Panc1 (cell line): ENCODE measurements around the gene LAP3. TPM values are rescaled to one million over a fixed set of nuclear protein-coding genes. Genes with fewer than 3 reads are reported as not detected.
"Not testable (repeated sequence)": the region's sequence is repeated elsewhere in the genome, so short reads cannot be mapped to it uniquely, and the experiment has no call there.

Experiments used
- ATAC-seq: fragments of 200-7000 bp; cut with Tn5 transposase; 2 replicates; pipeline ENCODE4 v1.9.1; 2020; ENCODE audit warnings: mild to moderate bottlenecking, moderate library complexity
- BruUV-seq: library from RNA; stranded (reverse); fragments of 400-500 nt; replicated peaks from 2 replicates; lab custom pipeline; 2021; lab: Mats Ljungman, UMichigan
- CTCF ChIA-PET: fragments of 300-600 bp; sonication (Branson Sonifier 250); formaldehyde crosslinking; loops from one replicate; lab custom pipeline; 2022; ENCODE audit warnings: antibody characterized with exemption; lab: Charles Lee
- POLR2A ChIA-PET: fragments of 300-600 bp; sonication (Branson Sonifier 250); formaldehyde crosslinking; loops from one replicate; lab custom pipeline; 2022; ENCODE audit warnings: antibody characterized with exemption; lab: Charles Lee
- DNase-seq: peaks from one replicate; pipeline ENCODE4 v3.0.0-alpha.2; 2010; ENCODE audit warnings: low read depth, low spot score
- H3K27ac ChIP-seq: 2 replicates; pipeline ENCODE4 v1.5.1; 2011; ENCODE audit warnings: mild to moderate bottlenecking, low read length, inconsistent platforms
- H3K27me3 ChIP-seq: fragments of 200-500 bp; sonication (Bioruptor generic); 2 replicates; pipeline ENCODE4 v1.6.0; 2014; ENCODE audit warnings: low read length, inconsistent platforms; ENCODE audit not compliant: control insufficient read depth, insufficient read depth
- H3K36me3 ChIP-seq: fragments of 200-500 bp; sonication (Bioruptor generic); 2 replicates; pipeline ENCODE4 v1.5.1; 2014; ENCODE audit warnings: inconsistent platforms, mild to moderate bottlenecking, low read length, moderate library complexity; ENCODE audit not compliant: control insufficient read depth, insufficient read depth
- H3K4me1 ChIP-seq: 2 replicates; pipeline ENCODE4 v1.5.1; 2011; ENCODE audit warnings: inconsistent platforms, mild to moderate bottlenecking, low read length, moderate library complexity; ENCODE audit not compliant: control insufficient read depth, insufficient read depth
- H3K4me3 ChIP-seq, 2 experiments: 2 replicates each; pipeline ENCODE4 v1.5.1; 2011 to 2012; ENCODE audit warnings: low read depth in 2 of 2, low read length in 2 of 2, mild to moderate bottlenecking in 2 of 2, inconsistent platforms in 1 of 2, moderate library complexity in 1 of 2
- H3K9me3 ChIP-seq: fragments of 200-500 bp; sonication (Bioruptor generic); 2 replicates; pipeline ENCODE4 v1.5.1; 2014; ENCODE audit warnings: low read depth, mild to moderate bottlenecking, inconsistent platforms, low read length, moderate library complexity; ENCODE audit not compliant: control insufficient read depth, insufficient read depth
- CTCF ChIP-seq: fragments of 450-650 bp; IDR thresholded peaks from 2 replicates; pipeline ENCODE4 v1.5.1; 2017; ENCODE audit warnings: mild to moderate bottlenecking
- POLR2AphosphoS5 ChIP-seq: IDR thresholded peaks from 2 replicates; pipeline ENCODE4 v1.6.1; 2012; ENCODE audit warnings: mild to moderate bottlenecking, low read depth, low read length, moderate library complexity
- REST ChIP-seq, 2 experiments: IDR thresholded peaks; 2 replicates each; pipeline ENCODE4 v1.6.1; 2011 to 2012; ENCODE audit warnings: low read depth in 2 of 2, control low read depth in 1 of 2, low read length in 1 of 2, mild to moderate bottlenecking in 1 of 2, moderate library complexity in 1 of 2; ENCODE audit not compliant: insufficient read depth in 1 of 2
- SIN3A ChIP-seq: IDR thresholded peaks from 2 replicates; pipeline ENCODE4 v1.6.1; 2012; ENCODE audit warnings: low read depth, mild to moderate bottlenecking, low read length, moderate library complexity, borderline replicate concordance; ENCODE audit not compliant: insufficient read depth
- TCF7L2 ChIP-seq: IDR thresholded peaks from 2 replicates; pipeline ENCODE4 v1.6.1; 2011; ENCODE audit warnings: mild to moderate bottlenecking, low read depth, low read length, inconsistent platforms
- in situ Hi-C: cut with HindIII; loops from 2 replicates; pipeline ENCODE4 v1.10.0; 2016; ENCODE audit warnings: low sequenced_read_pairs, low pct_unique_long_range_greater_than_20kb
- intact Hi-C: fragments of 100-400 bp; cut with micrococcal nuclease; formaldehyde crosslinking; loops from one replicate; pipeline ENCODE4 v1.10.0; 2022; ENCODE audit not compliant: unreplicated experiment
- total RNA-seq: library from RNA; stranded (reverse); gene quantifications from one replicate; pipeline ENCODE4 v1.2.1, GENCODE V29; 2021; ENCODE audit not compliant: unreplicated experiment

The LAP3 gene
- total RNA-seq, 1 experiment from 2014 or later, result 51.4 TPM

- CTCF ChIA-PET, result no interaction called here
- POLR2A ChIA-PET, result no interaction called here
- Histone ChIP-seq H3K36me3 (no peaks in the 10 kb centered on the region), H3K4me1 (no peaks in the 10 kb centered on the region), H3K4me3 (no peak overlapping the region), H3K27ac (no peak overlapping the region), H3K9me3 (no peaks in the 10 kb centered on the region), H3K27me3 (no peaks in the 10 kb centered on the region)
- BruUV-seq, result no TSS peak
- in situ Hi-C loops (no loop called here), intact Hi-C loops (no loop called here)
- TF ChIP-seq TCF7L2 (no peak), POLR2AphosphoS5 (no peak), REST (IDR thresholded peaks at IDR 0.05; ENCODE audit: insufficient read depth in 1 of 2, low read depth in 2 of 2, low read length in 1 of 2) (no peak), CTCF (no peak), SIN3A (no peak)
- ATAC-seq (no peak), DNase-seq (no peak)
These were observed 9.7 kb upstream of the LAP3 start for GRCh38 chr4:17567271-17567670.

GRCh38 chr4:17574206-17574605 lies 2.8 kb upstream of the LAP3 start:
- no peak overlapping the region for H3K4me3 ChIP-seq
- DNase-seq, result no peak
- CTCF ChIA-PET, result no interaction called here
- BruUV-seq, result no TSS peak
- POLR2A ChIA-PET, result interaction anchor here (0.6 kb wide), 1 partner anchor 439 kb away, joined by 3 read pairs; no protein-coding TSS in a partner anchor
- ATAC-seq, result no peak
- H3K9me3 ChIP-seq, result no peaks in the 10 kb centered on the region
- in situ Hi-C loops, result no loop called here
- intact Hi-C loops, result no loop called here
- no peak overlapping the region for H3K27ac ChIP-seq
- no peaks in the 10 kb centered on the region for H3K27me3 ChIP-seq
- TF ChIP-seq POLR2AphosphoS5, result no peak
- TF ChIP-seq CTCF, result no peak
- TF ChIP-seq SIN3A, result no peak
- no peak for TF ChIP-seq TCF7L2
- no peak for TF ChIP-seq REST (IDR thresholded peaks at IDR 0.05; ENCODE audit: insufficient read depth in 1 of 2, low read depth in 2 of 2, low read length in 1 of 2)
- H3K4me1 ChIP-seq, result peaks cover 5% of the 10 kb centered on the region
- H3K36me3 ChIP-seq, result no peaks in the 10 kb centered on the region

- H3K4me3 ChIP-seq, H3K27me3 ChIP-seq, POLR2A ChIA-PET, intact Hi-C loops, H3K36me3 ChIP-seq, DNase-seq, H3K4me1 ChIP-seq, CTCF ChIA-PET, BruUV-seq, H3K27ac ChIP-seq, H3K9me3 ChIP-seq, in situ Hi-C loops, ATAC-seq: not testable (repeated sequence)
These were observed 1.8 kb upstream of the LAP3 start for GRCh38 chr4:17575177-17575576.
